ENCODE measurements around the gene BAZ2B.
"Not testable (repeated sequence)": the region's sequence is repeated elsewhere in the genome, so short reads cannot be mapped to it uniquely, and the experiment has no call there.

BAZ2B gene

GRCh38 chr2:159635006-159635789 is 18.9 kb upstream of the BAZ2B start:
- Histone ChIP-seq H3K4me1 (peaks cover 7% of the 10 kb centered on the region), H3K27me3 (ENCODE audit: low read depth) (no peaks in the 10 kb centered on the region), H3K36me3 (replicated peaks) (no peaks in the 10 kb centered on the region), H3K9me3 (no peaks in the 10 kb centered on the region), H3K4me3 (no peak overlapping the region)
- in situ Hi-C loops (cut with MboI; ENCODE audit: low sequenced_read_pairs): no loop called here
- no peak for DNase-seq (ENCODE audit: low spot score in 2 of 2)

- Histone ChIP-seq H3K9me3 (no peaks in the 10 kb centered on the region), H3K4me1 (peaks cover 7% of the 10 kb centered on the region), H3K4me3 (no peak overlapping the region), H3K36me3 (replicated peaks) (no peaks in the 10 kb centered on the region), H3K27me3 (ENCODE audit: low read depth) (no peaks in the 10 kb centered on the region)
- DNase-seq (ENCODE audit: low spot score in 2 of 2): no peak
- in situ Hi-C loops (cut with MboI; ENCODE audit: low sequenced_read_pairs): no loop called here
Observed at GRCh38 chr2:159633219-159633618, 16.9 kb upstream of the BAZ2B start.

GRCh38 chr2:159625628-159626027 is 9.3 kb upstream of the BAZ2B start:
- H3K9me3 ChIP-seq; in situ Hi-C loops (cut with MboI; ENCODE audit: low sequenced_read_pairs); H3K4me3 ChIP-seq: not testable (repeated sequence)

GRCh38 chr2:159623436-159623835 is 7.1 kb upstream of the BAZ2B start:
- Histone ChIP-seq H3K4me3 (no peak overlapping the region), H3K4me1 (no peaks in the 10 kb centered on the region; the same call in 1 of the 2 replicates), H3K9me3 (no peaks in the 10 kb centered on the region), H3K27me3 (ENCODE audit: low read depth) (no peaks in the 10 kb centered on the region), H3K36me3 (replicated peaks) (no peaks in the 10 kb centered on the region)
- no peak for DNase-seq (ENCODE audit: low spot score in 2 of 2)
- in situ Hi-C loops (cut with MboI; ENCODE audit: low sequenced_read_pairs): no loop called here

More at GRCh38 chr2:159625628-159626027, 9.3 kb upstream of the BAZ2B start:
- DNase-seq (ENCODE audit: low spot score in 2 of 2); H3K4me1 ChIP-seq; H3K27me3 ChIP-seq (ENCODE audit: low read depth); H3K36me3 ChIP-seq (replicated peaks): not testable (repeated sequence)

- in situ Hi-C loops (cut with MboI; ENCODE audit: low sequenced_read_pairs): no loop called here
- no peaks in the 10 kb centered on the region for H3K27me3 ChIP-seq (ENCODE audit: low read depth)
Observed at GRCh38 chr2:159622966-159623365, 6.6 kb upstream of the BAZ2B start.

GRCh38 chr2:159620796-159621195 is 4.4 kb upstream of the BAZ2B start:
- Histone ChIP-seq H3K4me1 (peaks cover 15% of the 10 kb centered on the region), H3K4me3 (no peak overlapping the region)
- in situ Hi-C loops (cut with MboI; ENCODE audit: low sequenced_read_pairs): no loop called here

More at GRCh38 chr2:159622966-159623365, 6.6 kb upstream of the BAZ2B start:
- no peak for DNase-seq (ENCODE audit: low spot score in 2 of 2)
- no peak overlapping the region for H3K4me3 ChIP-seq
- H3K9me3 ChIP-seq: no peaks in the 10 kb centered on the region
- peaks cover 3% of the 10 kb centered on the region for H3K4me1 ChIP-seq
- no peaks in the 10 kb centered on the region for H3K36me3 ChIP-seq (replicated peaks)

GRCh38 chr2:159617646-159618045 is 1.3 kb upstream of the BAZ2B start:
- Histone ChIP-seq H3K4me3 (no peak overlapping the region), H3K4me1 (peaks cover 25% of the 10 kb centered on the region), H3K36me3 (replicated peaks) (no peaks in the 10 kb centered on the region), H3K27me3 (ENCODE audit: low read depth) (no peaks in the 10 kb centered on the region), H3K9me3 (no peaks in the 10 kb centered on the region)
- DNase-seq (ENCODE audit: low spot score in 2 of 2): peak; percentile 73 to 92
- in situ Hi-C loops (cut with MboI; ENCODE audit: low sequenced_read_pairs): no loop called here

More at GRCh38 chr2:159620796-159621195, 4.4 kb upstream of the BAZ2B start:
- no peaks in the 10 kb centered on the region for H3K27me3 ChIP-seq (ENCODE audit: low read depth)
- no peak for DNase-seq (ENCODE audit: low spot score in 2 of 2)
- no peaks in the 10 kb centered on the region for H3K36me3 ChIP-seq (replicated peaks)
- H3K9me3 ChIP-seq: no peaks in the 10 kb centered on the region

GRCh38 chr2:159617100-159617499 is 752 bp upstream of the BAZ2B start:
- Histone ChIP-seq H3K36me3 (replicated peaks) (no peaks in the 10 kb centered on the region), H3K27me3 (ENCODE audit: low read depth) (no peaks in the 10 kb centered on the region), H3K4me3 (peak overlapping the region; percentile 64), H3K4me1 (peaks cover 30% of the 10 kb centered on the region), H3K9me3 (no peaks in the 10 kb centered on the region)
- in situ Hi-C loops (cut with MboI; ENCODE audit: low sequenced_read_pairs): no loop called here
- DNase-seq (ENCODE audit: low spot score in 2 of 2): peak in 1 of 2 experiments; percentile 14

- H3K4me1 ChIP-seq: peaks cover 38% of the 10 kb centered on the region
- in situ Hi-C loops (cut with MboI; ENCODE audit: low sequenced_read_pairs): no loop called here
- no peaks in the 10 kb centered on the region for H3K9me3 ChIP-seq
- H3K27me3 ChIP-seq (ENCODE audit: low read depth): no peaks in the 10 kb centered on the region
- no peaks in the 10 kb centered on the region for H3K36me3 ChIP-seq (replicated peaks)
- H3K4me3 ChIP-seq: peak overlapping the region; percentile 64
- DNase-seq (ENCODE audit: low spot score in 2 of 2): peak; percentile 50 to 93
Observed at GRCh38 chr2:159615367-159616285, 722 bp downstream of the BAZ2B start.

- peak in 1 of 2 experiments; percentile 80 for DNase-seq (ENCODE audit: low spot score in 2 of 2)
- no peaks in the 10 kb centered on the region for H3K27me3 ChIP-seq (ENCODE audit: low read depth)
- no peaks in the 10 kb centered on the region for H3K36me3 ChIP-seq (replicated peaks)
- in situ Hi-C loops (cut with MboI; ENCODE audit: low sequenced_read_pairs): no loop called here
- no peaks in the 10 kb centered on the region for H3K9me3 ChIP-seq
- H3K4me3 ChIP-seq: peak overlapping the region; percentile 64
- peaks cover 47% of the 10 kb centered on the region for H3K4me1 ChIP-seq
Observed at GRCh38 chr2:159614534-159615366, 1.6 kb downstream of the BAZ2B start.

- Histone ChIP-seq H3K4me1 (peaks cover 47% of the 10 kb centered on the region), H3K36me3 (replicated peaks) (no peaks in the 10 kb centered on the region), H3K4me3 (peak overlapping the region; percentile 64), H3K9me3 (no peaks in the 10 kb centered on the region), H3K27me3 (ENCODE audit: low read depth) (no peaks in the 10 kb centered on the region)
- in situ Hi-C loops (cut with MboI; ENCODE audit: low sequenced_read_pairs): no loop called here
- DNase-seq (ENCODE audit: low spot score in 2 of 2): peak in 1 of 2 experiments; percentile 58
Observed at GRCh38 chr2:159613651-159614285, 2.6 kb downstream of the BAZ2B start.

- H3K4me1 ChIP-seq: peaks cover 45% of the 10 kb centered on the region
- in situ Hi-C loops (cut with MboI; ENCODE audit: low sequenced_read_pairs): no loop called here
- no peaks in the 10 kb centered on the region for H3K9me3 ChIP-seq
- DNase-seq (ENCODE audit: low spot score in 2 of 2): no peak
- no peaks in the 10 kb centered on the region for H3K36me3 ChIP-seq (replicated peaks)
- no peak overlapping the region for H3K4me3 ChIP-seq
- H3K27me3 ChIP-seq (ENCODE audit: low read depth): no peaks in the 10 kb centered on the region
Observed at GRCh38 chr2:159613091-159613490, 3.3 kb downstream of the BAZ2B start.

Data from HAP-1 (cell line).